HepG2 (cell line): Measurements from ENCODE around the gene BRAP. TPM values are rescaled to one million over a fixed set of nuclear protein-coding genes. Genes with fewer than 3 reads are reported as not detected.

Experiments
- EP300 ChIP-seq, 3 experiments: sonication (generic) in 1 of 3; formaldehyde crosslinking in 1 of 3; IDR thresholded peaks; 2 replicates each; pipeline versions ENCODE4 v1.5.1 to v1.6.1; 2011 to 2020; ENCODE audit warnings: low read depth in 2 of 3, low read length in 2 of 3, borderline replicate concordance in 1 of 3, improper control_type of control experiment in 1 of 3, mild to moderate bottlenecking in 1 of 3, missing genetic modification reagents in 1 of 3, moderate library complexity in 1 of 3
- GATAD2A ChIP-seq: IDR thresholded peaks from 2 replicates; pipeline ENCODE4 v1.6.1; 2016
- HNF4G ChIP-seq, 2 experiments: sonication (generic) in 1 of 2; formaldehyde crosslinking in 1 of 2; IDR thresholded peaks; 2 replicates each; pipeline versions ENCODE4 v1.4.0 to v1.6.1; 2011 to 2020; ENCODE audit warnings: borderline replicate concordance in 2 of 2, low read depth in 2 of 2, mild to moderate bottlenecking in 2 of 2, low read length in 1 of 2, missing genetic modification reagents in 1 of 2, moderate library complexity in 1 of 2
- MED13 ChIP-seq: sonication (generic); formaldehyde crosslinking; IDR thresholded peaks from 2 replicates; pipeline ENCODE4 v1.5.0; 2020; ENCODE audit warnings: missing genetic modification reagents
- RARG ChIP-seq: sonication (generic); formaldehyde crosslinking; IDR thresholded peaks from 2 replicates; pipeline ENCODE4 v1.4.0; 2020; ENCODE audit warnings: low read depth, mild to moderate bottlenecking, missing genetic modification reagents
- SALL1 ChIP-seq: sonication (generic); formaldehyde crosslinking; IDR thresholded peaks from 2 replicates; pipeline ENCODE4 v1.8.0; 2022; ENCODE audit warnings: mild to moderate bottlenecking, missing genetic modification reagents
- SCMH1 ChIP-seq: sonication (generic); formaldehyde crosslinking; IDR thresholded peaks from 2 replicates; pipeline ENCODE4 v1.9.0; 2021; ENCODE audit warnings: missing genetic modification reagents, mild to moderate bottlenecking, borderline replicate concordance
- SP4 ChIP-seq: sonication (generic); formaldehyde crosslinking; IDR thresholded peaks from 2 replicates; pipeline ENCODE4 v1.8.1; 2023; ENCODE audit warnings: mild to moderate bottlenecking, missing genetic modification reagents
- YY1 ChIP-seq: IDR thresholded peaks from 2 replicates; pipeline ENCODE4 v1.6.1; 2011; ENCODE audit warnings: low read length, low read depth, moderate library complexity, mild to moderate bottlenecking; ENCODE audit not compliant: insufficient read depth, insufficient replicate concordance
- ZBTB43 ChIP-seq: sonication (generic); formaldehyde crosslinking; conservative IDR thresholded peaks from 2 replicates; pipeline ENCODE4 v1.4.0; 2020; ENCODE audit warnings: missing genetic modification reagents
- ZFP91 ChIP-seq: sonication (generic); formaldehyde crosslinking; IDR thresholded peaks from 2 replicates; pipeline ENCODE4 v1.9.0; 2022; ENCODE audit warnings: missing genetic modification reagents, mild to moderate bottlenecking, borderline replicate concordance
- ZNF136 ChIP-seq: sonication (generic); formaldehyde crosslinking; IDR thresholded peaks from 2 replicates; pipeline ENCODE4 v1.8.1; 2022; ENCODE audit warnings: low read depth, mild to moderate bottlenecking, moderate library complexity, missing genetic modification reagents
- ZNF329 ChIP-seq: sonication (generic); formaldehyde crosslinking; IDR thresholded peaks from 2 replicates; pipeline ENCODE4 v1.9.0; 2021; ENCODE audit warnings: low read depth, mild to moderate bottlenecking, missing genetic modification reagents
- ZNF362 ChIP-seq: sonication (generic); formaldehyde crosslinking; IDR thresholded peaks from 2 replicates; pipeline ENCODE4 v1.4.0; 2020; ENCODE audit warnings: missing genetic modification reagents, mild to moderate bottlenecking, borderline replicate concordance
- ZNF383 ChIP-seq: sonication (generic); formaldehyde crosslinking; IDR thresholded peaks from 2 replicates; pipeline ENCODE4 v1.4.0; 2020; ENCODE audit warnings: missing genetic modification reagents, mild to moderate bottlenecking, borderline replicate concordance
- ZNF609 ChIP-seq: sonication (generic); formaldehyde crosslinking; IDR thresholded peaks from 2 replicates; pipeline ENCODE4 v1.4.0; 2020; ENCODE audit warnings: mild to moderate bottlenecking, missing genetic modification reagents, borderline replicate concordance
- ZNF629 ChIP-seq: sonication (generic); formaldehyde crosslinking; conservative IDR thresholded peaks from 2 replicates; pipeline ENCODE4 v1.5.0; 2020; ENCODE audit warnings: missing genetic modification reagents
- ZNF678 ChIP-seq: sonication (generic); formaldehyde crosslinking; IDR thresholded peaks from 2 replicates; pipeline ENCODE4 v1.4.0; 2020; ENCODE audit warnings: mild to moderate bottlenecking, missing genetic modification reagents
- polyA plus RNA-seq, 8 experiments: library from polyadenylated mRNA; depleted of rRNA in 3 of 8; stranded (reverse) in 7 of 8; unstranded in 1 of 8; fragments of >200 nt; fragmentation: Illumina TruSeq in 4 of 8; extraction: Trizol in 4 of 8; gene quantifications; 2 replicates each; pipeline versions ENCODE4 v1.2.1 to v1.2.3, GENCODE V29; 2011 to 2016; ENCODE audit warnings: low read depth in 4 of 8, missing spikeins in 1 of 8, mixed read lengths in 1 of 8; ENCODE audit not compliant: insufficient read depth in 1 of 8
- total RNA-seq, 5 experiments: library from RNA; depleted of rRNA; stranded (reverse); fragments of >200 nt; fragmentation: Illumina TruSeq; extraction: Trizol; gene quantifications; 2 replicates each; pipeline ENCODE4 v1.2.3, GENCODE V29; 2016; ENCODE audit warnings: low read depth in 1 of 5

BRAP gene
- total and polyA plus RNA-seq, 2 of the 13 experiments (the other 11 are each of a cell fraction or from before 2014, with no cell fraction given) = 8.1 to 15.4 TPM

GRCh38 chr12:111628505-111629260 is 57.1 kb downstream of the BRAP start (continued):
- TF ChIP-seq HNF4G (IDR thresholded peaks at IDR 0.05; ENCODE audit: borderline replicate concordance, low read depth, low read length) (peak; percentile 63; the same call in 1 of the 2 replicates), HNF4G (CRISPR knock-in tag; IDR thresholded peaks at IDR 0.05; ENCODE audit: borderline replicate concordance, low read depth) (no peak), ZNF609 (0 out of 2 replicates have a peak, but pooled peaks have one; percentile 33), EP300 (IDR thresholded peaks at IDR 0.05; ENCODE audit: low read depth in 2 of 2, low read length in 2 of 2) (peak in 1 of 2 experiments; percentile 41; a peak in 1 of 4 replicates), EP300 (CRISPR knock-in tag; IDR thresholded peaks at IDR 0.05; ENCODE audit: borderline replicate concordance) (no peak), YY1 (no peak), SALL1 (no peak), ZNF629 (CRISPR knock-in tag) (peak; percentile 76), ZNF678 (no peak), SCMH1 (CRISPR knock-in tag) (no peak), ZBTB43 (CRISPR knock-in tag) (0 out of 2 replicates have a peak, but pooled peaks have one; percentile 17), MED13 (CRISPR knock-in tag) (no peak), GATAD2A (CRISPR knock-in tag) (0 out of 2 replicates have a peak, but pooled peaks have one; percentile 15), ZNF362 (peak; percentile 76; the same call in 1 of the 2 replicates), ZNF383 (CRISPR knock-in tag) (no peak), ZNF136 (CRISPR knock-in tag) (no peak), SP4 (CRISPR knock-in tag) (no peak), ZNF329 (CRISPR knock-in tag) (no peak), ZFP91 (no peak), RARG (CRISPR knock-in tag) (no peak)
